MM.1S (cell line): Measurements from ENCODE around the gene FOSB.

ENCODE experiments used
- DNase-seq: peaks from one replicate; pipeline ENCODE4 v3.0.0-alpha.2; 2015
- H2AFZ ChIP-seq: fragments of 300-600 bp; sonication (generic); 2 replicates; pipeline ENCODE4 v1.6.0; 2016; ENCODE audit warnings: antibody characterized with exemption, low read length
- H3F3A ChIP-seq: fragments of 300-600 bp; sonication (generic); 2 replicates; pipeline ENCODE4 v1.6.1; 2016; ENCODE audit warnings: mild to moderate bottlenecking, antibody characterized with exemption, low read length, moderate library complexity, mixed read lengths; ENCODE audit not compliant: insufficient read depth
- H3K27ac ChIP-seq: fragments of 300-600 bp; sonication (generic); 2 replicates; pipeline ENCODE4 v1.5.1; 2016; ENCODE audit warnings: mild to moderate bottlenecking, low read length
- H3K27me3 ChIP-seq: fragments of 300-600 bp; sonication (generic); replicated peaks from 2 replicates; pipeline ENCODE4 v1.6.0; 2016; ENCODE audit warnings: low read length; ENCODE audit not compliant: insufficient read depth
- H3K36me3 ChIP-seq: fragments of 300-600 bp; sonication (generic); replicated peaks from 2 replicates; pipeline ENCODE4 v1.6.1; 2016; ENCODE audit warnings: mild to moderate bottlenecking, low read length, mixed read lengths; ENCODE audit not compliant: insufficient read depth
- H3K4me1 ChIP-seq: fragments of 300-600 bp; sonication (generic); 2 replicates; pipeline ENCODE4 v1.6.1; 2016; ENCODE audit warnings: low read length, mixed read lengths
- H3K4me2 ChIP-seq: fragments of 300-600 bp; sonication (generic); 2 replicates; pipeline ENCODE4 v1.6.0; 2016; ENCODE audit warnings: low read depth, low read length
- H3K4me3 ChIP-seq: fragments of 300-600 bp; sonication (generic); 2 replicates; pipeline ENCODE4 v1.5.1; 2016; ENCODE audit warnings: low read length, mixed read lengths
- H3K79me2 ChIP-seq: fragments of 300-600 bp; sonication (generic); 2 replicates; pipeline ENCODE4 v1.6.1; 2016; ENCODE audit warnings: mixed run types, low read length, mixed read lengths
- H3K9ac ChIP-seq: fragments of 300-600 bp; sonication (generic); 2 replicates; pipeline ENCODE4 v1.6.1; 2016; ENCODE audit warnings: low read length, mixed read lengths
- H3K9me2 ChIP-seq: fragments of 300-600 bp; sonication (generic); replicated peaks from 2 replicates; pipeline ENCODE4 v1.6.1; 2016; ENCODE audit warnings: mild to moderate bottlenecking, low read length, mixed read lengths; ENCODE audit not compliant: insufficient read depth
- H3K9me3 ChIP-seq: fragments of 300-600 bp; sonication (generic); replicated peaks from 2 replicates; pipeline ENCODE4 v1.6.1; 2016; ENCODE audit warnings: mild to moderate bottlenecking, low read length, mixed read lengths; ENCODE audit not compliant: insufficient read depth
- H4K20me1 ChIP-seq: fragments of 300-600 bp; sonication (generic); 2 replicates; pipeline ENCODE4 v1.6.1; 2016; ENCODE audit warnings: mild to moderate bottlenecking, low read length, moderate library complexity, mixed read lengths; ENCODE audit not compliant: insufficient read depth
- EZH2 ChIP-seq: fragments of 300-600 bp; sonication (generic); optimal IDR thresholded peaks from 2 replicates; pipeline ENCODE3; 2017; ENCODE audit warnings: low read depth, mild to moderate bottlenecking, antibody characterized with exemption, low read length, mixed read lengths
- EZH2phosphoT487 ChIP-seq: fragments of 300-600 bp; sonication (generic); IDR thresholded peaks from 2 replicates; pipeline ENCODE4 v1.6.1; 2018; ENCODE audit warnings: antibody characterized with exemption, low read length
- TF ChIP-seq, protein P1 (sequence below): fragments of 300-600 bp; sonication (generic); IDR thresholded peaks from 2 replicates; pipeline ENCODE4 v1.5.1; 2016; ENCODE audit warnings: antibody characterized with exemption, low read length, mixed read lengths

FOSB gene

DNA sequence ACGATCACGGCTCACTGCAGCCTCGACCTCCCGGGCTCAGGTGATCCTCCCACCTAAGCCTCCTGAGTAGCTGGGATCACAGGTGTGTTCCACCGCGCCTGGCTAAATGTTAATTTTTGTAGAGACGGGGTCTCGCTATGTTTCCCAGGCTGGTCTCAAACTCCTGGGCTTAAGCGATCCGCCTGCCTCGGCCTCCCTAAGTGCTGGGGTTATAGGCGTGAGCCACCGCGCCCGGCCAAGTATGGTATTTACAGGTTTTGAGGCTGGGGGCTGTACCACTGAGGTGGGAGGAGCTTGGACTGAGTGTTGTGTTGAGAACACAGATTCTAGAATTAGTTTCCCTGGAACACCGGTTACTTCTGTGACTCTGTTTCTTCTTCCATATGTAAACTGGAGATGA lies 30.0 kb downstream of the FOSB start:
- H3K9me3 ChIP-seq, result no peaks in the 10 kb centered on the region
- no peak overlapping the region for H3K9ac ChIP-seq
- no peaks in the 10 kb centered on the region for H3K9me2 ChIP-seq
- H2AFZ ChIP-seq, result no peak overlapping the region
- H3K4me3 ChIP-seq, result no peak overlapping the region
- H4K20me1 ChIP-seq, result no peaks in the 10 kb centered on the region
- H3K79me2 ChIP-seq, result no peaks in the 10 kb centered on the region
- H3K27ac ChIP-seq, result no peak overlapping the region
- H3K4me2 ChIP-seq, result no peak overlapping the region
- TF ChIP-seq, protein P1, sequence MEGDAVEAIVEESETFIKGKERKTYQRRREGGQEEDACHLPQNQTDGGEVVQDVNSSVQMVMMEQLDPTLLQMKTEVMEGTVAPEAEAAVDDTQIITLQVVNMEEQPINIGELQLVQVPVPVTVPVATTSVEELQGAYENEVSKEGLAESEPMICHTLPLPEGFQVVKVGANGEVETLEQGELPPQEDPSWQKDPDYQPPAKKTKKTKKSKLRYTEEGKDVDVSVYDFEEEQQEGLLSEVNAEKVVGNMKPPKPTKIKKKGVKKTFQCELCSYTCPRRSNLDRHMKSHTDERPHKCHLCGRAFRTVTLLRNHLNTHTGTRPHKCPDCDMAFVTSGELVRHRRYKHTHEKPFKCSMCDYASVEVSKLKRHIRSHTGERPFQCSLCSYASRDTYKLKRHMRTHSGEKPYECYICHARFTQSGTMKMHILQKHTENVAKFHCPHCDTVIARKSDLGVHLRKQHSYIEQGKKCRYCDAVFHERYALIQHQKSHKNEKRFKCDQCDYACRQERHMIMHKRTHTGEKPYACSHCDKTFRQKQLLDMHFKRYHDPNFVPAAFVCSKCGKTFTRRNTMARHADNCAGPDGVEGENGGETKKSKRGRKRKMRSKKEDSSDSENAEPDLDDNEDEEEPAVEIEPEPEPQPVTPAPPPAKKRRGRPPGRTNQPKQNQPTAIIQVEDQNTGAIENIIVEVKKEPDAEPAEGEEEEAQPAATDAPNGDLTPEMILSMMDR, result no peak
- TF ChIP-seq EZH2, result no peak
- no peak for TF ChIP-seq EZH2phosphoT487
- peaks cover 9% of the 10 kb centered on the region for H3K4me1 ChIP-seq
- peaks cover 62% of the 10 kb centered on the region for H3K27me3 ChIP-seq
- DNase-seq, result no peak
- H3F3A ChIP-seq, result no peaks in the 10 kb centered on the region; the same call in 1 of the 2 replicates
- no peaks in the 10 kb centered on the region for H3K36me3 ChIP-seq

GRCh38 chr19:45498411-45499195 lies 30.8 kb downstream of the FOSB start, which contains the start of gene PPM1N:
Gene PPM1N (plus strand): TSS chr19:45498443. CDS start chr19:45498473, 30 bp downstream.
- no peaks in the 10 kb centered on the region for H3K79me2 ChIP-seq
- TF ChIP-seq EZH2, result no peak
- TF ChIP-seq, protein P1, result 0 out of 2 replicates have a peak, but pooled peaks have one; percentile 11
- DNase-seq, result no peak
- no peaks in the 10 kb centered on the region; the same call in 1 of the 2 replicates for H3F3A ChIP-seq
- H3K27ac ChIP-seq, result no peak within 1 kb of the TSS
- peaks cover 56% of the 10 kb centered on the region for H3K27me3 ChIP-seq
- peak within 1 kb of the TSS; percentile 64 for H3K4me3 ChIP-seq
- H4K20me1 ChIP-seq, result no peaks in the 10 kb centered on the region
- H3K9me3 ChIP-seq, result no peaks in the 10 kb centered on the region
- H3K4me2 ChIP-seq, result peak within 1 kb of the TSS; percentile 89
- no peaks in the 10 kb centered on the region for H3K9me2 ChIP-seq
- no peaks in the 10 kb centered on the region for H3K36me3 ChIP-seq
- H3K4me1 ChIP-seq, result peaks cover 4% of the 10 kb centered on the region; the same call in 1 of the 2 replicates
- peak within 1 kb of the TSS; percentile 85 for H2AFZ ChIP-seq
- H3K9ac ChIP-seq, result no peak within 1 kb of the TSS

GRCh38 chr19:45499196-45500180 lies 31.7 kb downstream of the FOSB start:
- Histone ChIP-seq H3K79me2 (no peaks in the 10 kb centered on the region), H3K36me3 (no peaks in the 10 kb centered on the region), H3K4me2 (no peak overlapping the region), H3K9me3 (no peaks in the 10 kb centered on the region), H3K9ac (no peak overlapping the region), H3K27me3 (peaks cover 49% of the 10 kb centered on the region), H2AFZ (no peak overlapping the region), H3K27ac (no peak overlapping the region), H3K4me1 (peaks cover 4% of the 10 kb centered on the region; the same call in 1 of the 2 replicates), H3K9me2 (no peaks in the 10 kb centered on the region), H3K4me3 (no peak overlapping the region), H4K20me1 (no peaks in the 10 kb centered on the region), H3F3A (no peaks in the 10 kb centered on the region; the same call in 1 of the 2 replicates)
- DNase-seq, result no peak
- TF ChIP-seq EZH2 (no peak), EZH2phosphoT487 (no peak)
- TF ChIP-seq, protein P1, result no peak
